ENCODE data around the gene CTIF.

DNA sequence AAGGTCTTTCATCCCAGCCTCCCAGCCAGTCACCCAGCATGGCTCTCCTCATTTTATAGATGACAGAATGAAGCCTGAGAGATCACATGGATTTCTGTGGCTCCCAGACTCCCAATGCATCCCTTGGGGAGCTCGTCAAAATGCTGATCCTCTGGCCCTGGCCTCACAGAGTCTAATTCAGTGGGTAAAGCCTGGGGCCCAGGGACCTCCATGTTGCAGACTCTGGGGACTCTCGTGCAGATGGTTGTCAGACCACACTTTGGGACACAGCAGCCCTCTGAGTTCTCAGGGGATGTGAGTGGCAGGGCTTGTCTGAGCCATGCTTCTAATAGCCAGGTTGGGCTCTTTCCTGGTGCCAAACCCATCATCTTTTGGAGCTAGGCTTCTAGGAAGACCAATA, 97.0 kb downstream of the CTIF start:
- TF ChIP-seq SMC3 (IDR thresholded peaks at IDR 0.05; ENCODE audit: low read depth, low read length) (no peak), MXI1 (IDR thresholded peaks at IDR 0.05; ENCODE audit: low read depth, low read length) (no peak), NFIC (IDR thresholded peaks at IDR 0.05; ENCODE audit: borderline replicate concordance) (no peak), POLR2AphosphoS5 (IDR thresholded peaks at IDR 0.05; ENCODE audit: low read depth, low read length) (no peak), YY1 (IDR thresholded peaks at IDR 0.05; ENCODE audit: low read depth) (no peak), SIN3A (IDR thresholded peaks at IDR 0.05; ENCODE audit: borderline replicate concordance, low read depth, low read length) (no peak), EP300 (IDR thresholded peaks at IDR 0.05; ENCODE audit: borderline replicate concordance in 1 of 2, low read depth in 1 of 2, low read length in 1 of 2) (no peak), FOSL2 (IDR thresholded peaks at IDR 0.05; ENCODE audit: borderline replicate concordance, low read depth) (no peak), TEAD4 (IDR thresholded peaks at IDR 0.05; ENCODE audit: borderline replicate concordance, insufficient read depth) (no peak)
- TF ChIP-seq, protein P1, sequence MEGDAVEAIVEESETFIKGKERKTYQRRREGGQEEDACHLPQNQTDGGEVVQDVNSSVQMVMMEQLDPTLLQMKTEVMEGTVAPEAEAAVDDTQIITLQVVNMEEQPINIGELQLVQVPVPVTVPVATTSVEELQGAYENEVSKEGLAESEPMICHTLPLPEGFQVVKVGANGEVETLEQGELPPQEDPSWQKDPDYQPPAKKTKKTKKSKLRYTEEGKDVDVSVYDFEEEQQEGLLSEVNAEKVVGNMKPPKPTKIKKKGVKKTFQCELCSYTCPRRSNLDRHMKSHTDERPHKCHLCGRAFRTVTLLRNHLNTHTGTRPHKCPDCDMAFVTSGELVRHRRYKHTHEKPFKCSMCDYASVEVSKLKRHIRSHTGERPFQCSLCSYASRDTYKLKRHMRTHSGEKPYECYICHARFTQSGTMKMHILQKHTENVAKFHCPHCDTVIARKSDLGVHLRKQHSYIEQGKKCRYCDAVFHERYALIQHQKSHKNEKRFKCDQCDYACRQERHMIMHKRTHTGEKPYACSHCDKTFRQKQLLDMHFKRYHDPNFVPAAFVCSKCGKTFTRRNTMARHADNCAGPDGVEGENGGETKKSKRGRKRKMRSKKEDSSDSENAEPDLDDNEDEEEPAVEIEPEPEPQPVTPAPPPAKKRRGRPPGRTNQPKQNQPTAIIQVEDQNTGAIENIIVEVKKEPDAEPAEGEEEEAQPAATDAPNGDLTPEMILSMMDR (IDR thresholded peaks at IDR 0.05): no peak

Data from SK-N-SH (cell line).